Panc1 (cell line): ENCODE measurements around the gene STYK1. TPM values are rescaled to one million over a fixed set of nuclear protein-coding genes. Genes with fewer than 3 reads are reported as not detected.

Experiments used
- ATAC-seq: fragments of 200-7000 bp; cut with Tn5 transposase; 2 replicates; pipeline ENCODE4 v1.9.1; 2020; ENCODE audit warnings: mild to moderate bottlenecking, moderate library complexity
- BruUV-seq: library from RNA; stranded (reverse); fragments of 400-500 nt; replicated peaks from 2 replicates; lab custom pipeline; 2021; lab: Mats Ljungman, UMichigan
- CTCF ChIA-PET: fragments of 300-600 bp; sonication (Branson Sonifier 250); formaldehyde crosslinking; loops from one replicate; lab custom pipeline; 2022; ENCODE audit warnings: antibody characterized with exemption; lab: Charles Lee
- POLR2A ChIA-PET: fragments of 300-600 bp; sonication (Branson Sonifier 250); formaldehyde crosslinking; loops from one replicate; lab custom pipeline; 2022; ENCODE audit warnings: antibody characterized with exemption; lab: Charles Lee
- DNase-seq: peaks from one replicate; pipeline ENCODE4 v3.0.0-alpha.2; 2010; ENCODE audit warnings: low read depth, low spot score
- H3K27ac ChIP-seq: 2 replicates; pipeline ENCODE4 v1.5.1; 2011; ENCODE audit warnings: mild to moderate bottlenecking, low read length, inconsistent platforms
- H3K27me3 ChIP-seq: fragments of 200-500 bp; sonication (Bioruptor generic); 2 replicates; pipeline ENCODE4 v1.6.0; 2014; ENCODE audit warnings: low read length, inconsistent platforms; ENCODE audit not compliant: control insufficient read depth, insufficient read depth
- H3K36me3 ChIP-seq: fragments of 200-500 bp; sonication (Bioruptor generic); 2 replicates; pipeline ENCODE4 v1.5.1; 2014; ENCODE audit warnings: inconsistent platforms, mild to moderate bottlenecking, low read length, moderate library complexity; ENCODE audit not compliant: control insufficient read depth, insufficient read depth
- H3K4me1 ChIP-seq: 2 replicates; pipeline ENCODE4 v1.5.1; 2011; ENCODE audit warnings: inconsistent platforms, mild to moderate bottlenecking, low read length, moderate library complexity; ENCODE audit not compliant: control insufficient read depth, insufficient read depth
- H3K4me3 ChIP-seq, 2 experiments: 2 replicates each; pipeline ENCODE4 v1.5.1; 2011 to 2012; ENCODE audit warnings: low read depth in 2 of 2, low read length in 2 of 2, mild to moderate bottlenecking in 2 of 2, inconsistent platforms in 1 of 2, moderate library complexity in 1 of 2
- H3K9me3 ChIP-seq: fragments of 200-500 bp; sonication (Bioruptor generic); 2 replicates; pipeline ENCODE4 v1.5.1; 2014; ENCODE audit warnings: low read depth, mild to moderate bottlenecking, inconsistent platforms, low read length, moderate library complexity; ENCODE audit not compliant: control insufficient read depth, insufficient read depth
- POLR2AphosphoS5 ChIP-seq: IDR thresholded peaks from 2 replicates; pipeline ENCODE4 v1.6.1; 2012; ENCODE audit warnings: mild to moderate bottlenecking, low read depth, low read length, moderate library complexity
- SIN3A ChIP-seq: IDR thresholded peaks from 2 replicates; pipeline ENCODE4 v1.6.1; 2012; ENCODE audit warnings: low read depth, mild to moderate bottlenecking, low read length, moderate library complexity, borderline replicate concordance; ENCODE audit not compliant: insufficient read depth
- TCF7L2 ChIP-seq: IDR thresholded peaks from 2 replicates; pipeline ENCODE4 v1.6.1; 2011; ENCODE audit warnings: mild to moderate bottlenecking, low read depth, low read length, inconsistent platforms
- in situ Hi-C: cut with HindIII; loops from 2 replicates; pipeline ENCODE4 v1.10.0; 2016; ENCODE audit warnings: low sequenced_read_pairs, low pct_unique_long_range_greater_than_20kb
- intact Hi-C: fragments of 100-400 bp; cut with micrococcal nuclease; formaldehyde crosslinking; loops from one replicate; pipeline ENCODE4 v1.10.0; 2022; ENCODE audit not compliant: unreplicated experiment
- total RNA-seq: library from RNA; stranded (reverse); gene quantifications from one replicate; pipeline ENCODE4 v1.2.1, GENCODE V29; 2021; ENCODE audit not compliant: unreplicated experiment
- TF ChIP-seq, protein P1 (sequence below): fragments of 450-650 bp; IDR thresholded peaks from 2 replicates; pipeline ENCODE4 v1.5.1; 2017; ENCODE audit warnings: mild to moderate bottlenecking
- TF ChIP-seq, protein P2 (sequence below), 2 experiments: IDR thresholded peaks; 2 replicates each; pipeline ENCODE4 v1.6.1; 2011 to 2012; ENCODE audit warnings: low read depth in 2 of 2, control low read depth in 1 of 2, low read length in 1 of 2, mild to moderate bottlenecking in 1 of 2, moderate library complexity in 1 of 2; ENCODE audit not compliant: insufficient read depth in 1 of 2

STYK1 gene
- total RNA-seq, 1 experiment from 2014 or later, result 0.85 TPM

DNA sequence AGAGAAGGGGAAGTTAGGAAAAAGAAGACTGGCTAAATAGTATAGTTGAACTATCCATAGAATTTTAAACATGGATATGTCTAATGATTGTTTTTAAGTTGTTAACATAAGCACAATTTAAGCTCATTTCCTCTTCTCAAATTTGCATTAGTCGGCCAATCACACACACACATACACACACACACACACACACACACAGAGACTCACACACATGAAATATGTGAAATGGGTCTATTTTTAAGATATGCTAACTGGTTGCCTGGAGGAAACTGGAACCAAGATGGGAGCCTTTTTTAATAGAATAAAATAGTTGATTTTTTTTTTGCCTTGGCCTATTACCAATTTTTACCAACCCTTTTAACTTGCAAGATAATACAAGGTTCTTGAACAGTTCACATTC is 24.0 kb upstream of the STYK1 start:
- ATAC-seq (no peak), DNase-seq (no peak)
- Histone ChIP-seq H3K9me3 (no peaks in the 10 kb centered on the region), H3K4me1 (no peaks in the 10 kb centered on the region), H3K27me3 (no peaks in the 10 kb centered on the region), H3K4me3 (no peak overlapping the region), H3K36me3 (peaks cover 39% of the 10 kb centered on the region; the same call in 1 of the 2 replicates), H3K27ac (no peak overlapping the region)
- in situ Hi-C loops, result no loop called here
- TF ChIP-seq, protein P1, sequence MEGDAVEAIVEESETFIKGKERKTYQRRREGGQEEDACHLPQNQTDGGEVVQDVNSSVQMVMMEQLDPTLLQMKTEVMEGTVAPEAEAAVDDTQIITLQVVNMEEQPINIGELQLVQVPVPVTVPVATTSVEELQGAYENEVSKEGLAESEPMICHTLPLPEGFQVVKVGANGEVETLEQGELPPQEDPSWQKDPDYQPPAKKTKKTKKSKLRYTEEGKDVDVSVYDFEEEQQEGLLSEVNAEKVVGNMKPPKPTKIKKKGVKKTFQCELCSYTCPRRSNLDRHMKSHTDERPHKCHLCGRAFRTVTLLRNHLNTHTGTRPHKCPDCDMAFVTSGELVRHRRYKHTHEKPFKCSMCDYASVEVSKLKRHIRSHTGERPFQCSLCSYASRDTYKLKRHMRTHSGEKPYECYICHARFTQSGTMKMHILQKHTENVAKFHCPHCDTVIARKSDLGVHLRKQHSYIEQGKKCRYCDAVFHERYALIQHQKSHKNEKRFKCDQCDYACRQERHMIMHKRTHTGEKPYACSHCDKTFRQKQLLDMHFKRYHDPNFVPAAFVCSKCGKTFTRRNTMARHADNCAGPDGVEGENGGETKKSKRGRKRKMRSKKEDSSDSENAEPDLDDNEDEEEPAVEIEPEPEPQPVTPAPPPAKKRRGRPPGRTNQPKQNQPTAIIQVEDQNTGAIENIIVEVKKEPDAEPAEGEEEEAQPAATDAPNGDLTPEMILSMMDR, result no peak
- TF ChIP-seq, protein P2, sequence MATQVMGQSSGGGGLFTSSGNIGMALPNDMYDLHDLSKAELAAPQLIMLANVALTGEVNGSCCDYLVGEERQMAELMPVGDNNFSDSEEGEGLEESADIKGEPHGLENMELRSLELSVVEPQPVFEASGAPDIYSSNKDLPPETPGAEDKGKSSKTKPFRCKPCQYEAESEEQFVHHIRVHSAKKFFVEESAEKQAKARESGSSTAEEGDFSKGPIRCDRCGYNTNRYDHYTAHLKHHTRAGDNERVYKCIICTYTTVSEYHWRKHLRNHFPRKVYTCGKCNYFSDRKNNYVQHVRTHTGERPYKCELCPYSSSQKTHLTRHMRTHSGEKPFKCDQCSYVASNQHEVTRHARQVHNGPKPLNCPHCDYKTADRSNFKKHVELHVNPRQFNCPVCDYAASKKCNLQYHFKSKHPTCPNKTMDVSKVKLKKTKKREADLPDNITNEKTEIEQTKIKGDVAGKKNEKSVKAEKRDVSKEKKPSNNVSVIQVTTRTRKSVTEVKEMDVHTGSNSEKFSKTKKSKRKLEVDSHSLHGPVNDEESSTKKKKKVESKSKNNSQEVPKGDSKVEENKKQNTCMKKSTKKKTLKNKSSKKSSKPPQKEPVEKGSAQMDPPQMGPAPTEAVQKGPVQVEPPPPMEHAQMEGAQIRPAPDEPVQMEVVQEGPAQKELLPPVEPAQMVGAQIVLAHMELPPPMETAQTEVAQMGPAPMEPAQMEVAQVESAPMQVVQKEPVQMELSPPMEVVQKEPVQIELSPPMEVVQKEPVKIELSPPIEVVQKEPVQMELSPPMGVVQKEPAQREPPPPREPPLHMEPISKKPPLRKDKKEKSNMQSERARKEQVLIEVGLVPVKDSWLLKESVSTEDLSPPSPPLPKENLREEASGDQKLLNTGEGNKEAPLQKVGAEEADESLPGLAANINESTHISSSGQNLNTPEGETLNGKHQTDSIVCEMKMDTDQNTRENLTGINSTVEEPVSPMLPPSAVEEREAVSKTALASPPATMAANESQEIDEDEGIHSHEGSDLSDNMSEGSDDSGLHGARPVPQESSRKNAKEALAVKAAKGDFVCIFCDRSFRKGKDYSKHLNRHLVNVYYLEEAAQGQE (IDR thresholded peaks at IDR 0.05; ENCODE audit: insufficient read depth in 1 of 2, low read depth in 2 of 2, low read length in 1 of 2), result no peak
- TF ChIP-seq TCF7L2 (no peak), SIN3A (no peak), POLR2AphosphoS5 (no peak)
- ChIA-PET CTCF (no interaction called here), POLR2A (no interaction called here)
- intact Hi-C loops, result no loop called here
- no TSS peak for BruUV-seq

DNA sequence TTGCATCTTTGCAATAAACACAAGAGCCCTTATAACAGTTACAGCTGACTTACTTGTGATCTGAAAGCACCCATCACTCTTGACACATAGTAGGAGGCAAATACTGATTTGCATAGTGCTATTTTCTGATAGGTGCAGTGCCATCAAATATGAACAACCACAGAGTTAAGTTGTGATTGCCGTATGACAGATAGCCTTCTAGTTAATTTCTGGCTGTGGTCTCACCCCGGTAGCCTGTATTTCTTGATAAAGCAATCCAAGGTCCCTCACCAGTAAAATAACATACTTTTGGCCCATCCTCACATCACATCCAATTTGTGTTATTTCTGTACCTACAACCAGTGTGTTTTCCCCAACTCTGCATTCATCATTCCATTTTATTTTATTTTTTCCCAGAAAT is 23.3 kb upstream of the STYK1 start:
- intact Hi-C loops, result no loop called here
- no peaks in the 10 kb centered on the region for H3K4me1 ChIP-seq
- DNase-seq, result no peak
- TF ChIP-seq, protein P2 (IDR thresholded peaks at IDR 0.05; ENCODE audit: insufficient read depth in 1 of 2, low read depth in 2 of 2, low read length in 1 of 2), result no peak
- TF ChIP-seq SIN3A (no peak), TCF7L2 (no peak), POLR2AphosphoS5 (no peak)
- TF ChIP-seq, protein P1, result no peak
- no peaks in the 10 kb centered on the region for H3K9me3 ChIP-seq
- no peak overlapping the region for H3K27ac ChIP-seq
- BruUV-seq, result no TSS peak
- ChIA-PET CTCF (no interaction called here), POLR2A (no interaction called here)
- in situ Hi-C loops, result no loop called here
- H3K27me3 ChIP-seq, result no peaks in the 10 kb centered on the region
- peaks cover 34% of the 10 kb centered on the region; the same call in 1 of the 2 replicates for H3K36me3 ChIP-seq
- ATAC-seq, result no peak
- no peak overlapping the region for H3K4me3 ChIP-seq
